HG02571 (cell line): ENCODE measurements around the gene CDH5.

ENCODE experiments used
- ATAC-seq: cut with Tn5 transposase; IDR thresholded peaks from one replicate; pipeline ENCODE4 v1.9.1; 2021; ENCODE audit warnings: mild to moderate bottlenecking, moderate library complexity; ENCODE audit not compliant: unreplicated experiment

The CDH5 gene

GRCh38 chr16:66390346-66391108, 24.0 kb downstream of the CDH5 start:
- no peak for ATAC-seq

GRCh38 chr16:66391726-66392670, 25.5 kb downstream of the CDH5 start:
- ATAC-seq = no peak

- no peak for ATAC-seq
These were observed 29.5 kb downstream of the CDH5 start for GRCh38 chr16:66395806-66396555.

GRCh38 chr16:66397736-66398433, 31.4 kb downstream of the CDH5 start:
- no peak for ATAC-seq

GRCh38 chr16:66399031-66399430, 32.5 kb downstream of the CDH5 start:
- no peak for ATAC-seq

- no peak for ATAC-seq
These were observed 33.4 kb downstream of the CDH5 start for GRCh38 chr16:66399930-66400329.

GRCh38 chr16:66400503-66401380, 34.3 kb downstream of the CDH5 start:
- ATAC-seq = no peak

GRCh38 chr16:66401610-66402009, 35.1 kb downstream of the CDH5 start:
- ATAC-seq = no peak

GRCh38 chr16:66402166-66402565, 35.7 kb downstream of the CDH5 start:
- no peak for ATAC-seq

GRCh38 chr16:66402591-66403230, 36.2 kb downstream of the CDH5 start:
- ATAC-seq = no peak

- ATAC-seq = no peak
These were observed 37.1 kb downstream of the CDH5 start for GRCh38 chr16:66403531-66404145.

- no peak for ATAC-seq
These were observed 38.7 kb downstream of the CDH5 start for GRCh38 chr16:66405057-66405783.

- peak; percentile 78 for ATAC-seq
These were observed 40.2 kb downstream of the CDH5 start for GRCh38 chr16:66406534-66407221.

- ATAC-seq = no peak
These were observed 41.9 kb downstream of the CDH5 start for GRCh38 chr16:66408163-66409048.

- ATAC-seq = no peak
These were observed 42.7 kb downstream of the CDH5 start for GRCh38 chr16:66409156-66409555.

- no peak for ATAC-seq
These were observed 45.7 kb downstream of the CDH5 start for GRCh38 chr16:66412182-66412581.
